ENCODE results near the gene PRG3.
"Not testable (repeated sequence)": the region's sequence is repeated elsewhere in the genome, so short reads cannot be mapped to it uniquely, and the experiment has no call there.

Gene PRG3

DNA sequence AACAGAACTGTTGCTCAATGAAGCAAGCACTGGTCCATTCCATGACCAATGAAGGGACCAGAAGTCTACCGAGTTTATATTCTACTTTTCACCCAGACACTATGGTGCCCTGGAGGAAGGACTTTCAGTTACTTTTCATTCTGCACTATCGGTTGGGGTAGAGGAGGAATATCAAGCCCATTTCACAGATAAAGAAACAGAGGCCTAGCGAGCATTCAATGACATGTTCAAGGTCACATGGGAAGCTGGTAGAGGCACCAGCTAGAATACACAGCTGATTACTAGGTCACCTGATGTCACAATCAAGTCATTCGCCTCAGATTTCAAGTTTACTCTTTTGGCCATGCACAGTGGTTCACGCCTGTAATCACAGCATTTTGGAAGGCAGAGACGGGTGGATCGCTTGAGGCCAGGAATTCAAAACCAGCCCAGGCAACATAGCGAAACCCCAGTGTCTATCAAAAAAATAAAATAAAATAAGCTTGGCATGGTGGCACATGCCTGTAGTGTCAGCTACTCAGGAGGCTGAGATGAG, 27.1 kb upstream of the PRG3 start:
- no peak for DNase-seq

DNA sequence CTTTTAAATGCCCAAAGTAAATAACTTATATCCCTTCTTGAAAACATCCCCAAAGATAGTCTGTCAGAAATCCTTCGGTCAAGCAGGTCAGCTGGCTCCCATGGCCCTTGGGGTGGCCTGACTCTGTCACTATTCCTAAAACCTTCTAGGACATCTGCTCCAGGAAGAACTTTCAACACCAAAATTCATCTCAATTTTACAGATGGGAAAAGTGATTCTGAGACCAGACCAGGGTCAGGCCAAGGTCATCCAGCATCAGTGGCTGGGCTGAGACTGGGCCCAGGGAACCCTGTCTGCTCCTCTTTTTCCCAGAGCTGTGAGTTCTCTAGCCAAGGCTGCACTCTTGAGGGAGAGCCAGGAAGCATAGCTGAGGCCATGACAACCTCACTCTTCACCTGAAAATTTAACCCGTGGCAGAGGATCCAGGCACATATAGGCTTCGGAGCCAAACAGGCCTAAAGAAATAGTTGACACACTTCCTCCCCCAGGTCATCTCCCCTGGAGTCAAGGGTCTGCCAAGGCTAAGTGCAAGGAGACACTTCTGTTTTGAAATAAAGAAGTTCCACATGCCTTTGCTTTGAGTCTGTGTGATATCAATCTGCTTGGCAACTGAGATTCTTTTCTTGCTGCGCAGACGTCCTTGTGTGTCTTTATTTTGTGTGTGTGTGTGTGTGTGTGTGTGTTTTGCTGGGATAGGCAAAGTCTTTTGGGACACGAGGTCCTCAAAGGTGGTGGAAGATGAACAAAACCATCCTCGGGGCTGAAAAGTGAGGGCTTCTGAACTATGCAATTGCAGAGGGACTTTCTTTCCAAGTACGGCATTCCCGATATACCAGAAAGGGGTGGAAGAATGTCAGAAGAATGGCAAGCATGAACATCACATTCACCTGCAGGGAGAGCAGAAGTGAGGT, 26.3 kb upstream of the PRG3 start:
- no peak for DNase-seq

DNA sequence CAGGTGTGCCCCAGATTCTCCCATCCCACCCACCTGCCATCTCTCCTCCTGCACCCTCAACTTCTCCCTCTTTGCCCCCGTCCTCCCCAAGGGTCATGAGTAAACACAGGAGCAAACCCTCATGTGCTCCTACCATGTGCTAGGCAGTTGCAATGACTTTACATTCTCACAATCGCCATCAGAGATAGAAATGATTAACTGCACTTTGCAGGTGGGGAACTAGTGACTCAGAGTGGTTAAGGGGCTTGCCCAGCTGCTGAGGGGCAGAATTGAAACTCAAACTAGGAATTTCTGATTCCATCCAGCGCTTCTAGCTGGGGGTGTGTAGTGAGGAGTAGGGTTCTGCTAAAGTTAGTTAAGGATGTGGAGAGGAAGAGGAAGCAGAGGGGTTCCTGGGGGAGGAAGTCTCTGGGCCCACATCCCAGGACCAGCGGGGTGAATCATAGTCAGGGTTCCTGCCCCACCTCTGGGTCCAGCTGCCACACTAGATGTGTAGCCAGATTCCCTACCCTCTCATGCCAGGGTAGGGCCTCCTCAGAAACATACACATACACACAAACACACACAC, 25.5 kb upstream of the PRG3 start:
- DNase-seq, result peak; percentile 58

DNA sequence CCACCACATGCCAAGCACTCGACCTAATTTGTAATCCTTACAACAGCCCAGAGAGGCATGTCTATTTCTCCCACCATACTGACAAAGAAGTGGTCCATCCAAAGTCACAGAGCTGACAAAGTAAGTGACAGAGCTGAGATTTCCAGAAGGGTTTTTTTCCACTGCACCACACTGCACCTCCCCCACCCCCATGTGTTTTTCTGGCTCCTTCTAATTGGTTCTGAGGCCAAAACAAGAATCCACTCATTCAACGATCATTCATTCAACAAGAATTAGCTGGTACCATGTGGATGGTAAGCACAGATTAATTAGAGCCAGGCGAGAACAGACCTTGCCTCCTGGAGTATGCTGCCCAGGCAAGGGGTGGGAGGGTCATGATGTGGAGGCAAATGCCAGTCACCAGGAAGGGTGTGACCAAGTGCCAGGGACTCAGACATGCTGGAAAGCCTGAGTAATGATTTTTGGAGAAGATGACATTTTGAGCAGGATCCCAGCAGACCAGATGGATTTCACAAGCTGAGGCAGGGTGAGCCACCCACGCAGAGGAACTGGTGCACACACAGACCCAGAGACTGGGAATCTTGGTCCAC, 24.4 kb upstream of the PRG3 start:
- peak; percentile 14 for DNase-seq

DNA sequence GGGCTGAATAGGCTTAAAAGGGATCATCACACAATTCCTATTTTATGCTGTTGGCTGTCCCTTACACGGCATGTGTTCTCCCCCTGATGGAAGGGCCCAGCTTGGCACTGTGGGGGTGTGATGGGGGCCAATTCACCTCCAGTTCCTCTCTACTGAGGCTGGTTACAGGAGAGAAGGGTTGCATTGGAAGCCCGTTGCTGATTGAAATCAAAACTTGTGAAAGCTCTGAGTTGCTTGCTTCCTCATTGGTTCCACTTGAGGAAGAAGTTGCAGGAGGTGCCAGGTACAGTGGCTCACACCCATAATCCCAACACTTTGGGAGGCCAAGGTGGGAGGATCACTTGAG, 22.8 kb upstream of the PRG3 start:
- DNase-seq, result peak; percentile 59

DNA sequence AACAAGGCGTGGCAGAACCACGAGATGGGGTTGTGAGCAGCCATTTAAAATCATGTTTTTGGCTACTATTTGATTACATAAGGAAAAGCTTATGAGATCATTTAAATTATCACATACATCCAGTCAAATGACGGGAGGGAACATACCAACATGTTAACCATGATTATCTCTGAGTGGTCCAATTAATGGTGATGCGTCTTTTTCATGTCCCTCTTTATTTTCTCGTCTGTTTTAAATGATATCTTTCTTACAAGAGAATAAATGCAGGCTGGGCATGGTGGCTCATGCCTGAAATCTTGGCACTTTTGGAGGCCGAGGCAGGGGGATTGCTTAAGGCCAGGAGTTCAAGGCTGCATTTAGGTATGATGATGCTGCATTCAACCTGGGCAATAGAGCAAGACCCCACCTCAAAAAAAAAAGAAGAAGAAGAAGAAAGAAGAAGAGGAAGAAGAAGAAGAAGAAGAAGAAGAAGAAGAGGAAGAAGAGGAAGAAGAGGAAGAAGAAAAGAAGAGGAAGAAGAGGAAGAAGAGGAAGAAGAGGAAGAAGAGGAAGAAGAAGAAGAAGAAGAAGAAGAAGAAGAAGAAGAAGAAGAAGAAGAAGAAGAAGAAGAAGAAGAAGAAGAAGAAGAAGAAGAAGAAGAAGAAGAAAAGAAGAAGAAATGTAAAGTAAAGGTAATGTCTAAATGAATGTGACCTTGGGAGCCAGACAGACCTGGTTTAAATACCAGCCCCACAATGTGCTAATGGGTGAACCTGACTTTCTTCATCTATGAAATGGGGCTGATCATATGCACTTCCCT, 22.3 kb upstream of the PRG3 start:
- DNase-seq, result not testable (repeated sequence)

DNA sequence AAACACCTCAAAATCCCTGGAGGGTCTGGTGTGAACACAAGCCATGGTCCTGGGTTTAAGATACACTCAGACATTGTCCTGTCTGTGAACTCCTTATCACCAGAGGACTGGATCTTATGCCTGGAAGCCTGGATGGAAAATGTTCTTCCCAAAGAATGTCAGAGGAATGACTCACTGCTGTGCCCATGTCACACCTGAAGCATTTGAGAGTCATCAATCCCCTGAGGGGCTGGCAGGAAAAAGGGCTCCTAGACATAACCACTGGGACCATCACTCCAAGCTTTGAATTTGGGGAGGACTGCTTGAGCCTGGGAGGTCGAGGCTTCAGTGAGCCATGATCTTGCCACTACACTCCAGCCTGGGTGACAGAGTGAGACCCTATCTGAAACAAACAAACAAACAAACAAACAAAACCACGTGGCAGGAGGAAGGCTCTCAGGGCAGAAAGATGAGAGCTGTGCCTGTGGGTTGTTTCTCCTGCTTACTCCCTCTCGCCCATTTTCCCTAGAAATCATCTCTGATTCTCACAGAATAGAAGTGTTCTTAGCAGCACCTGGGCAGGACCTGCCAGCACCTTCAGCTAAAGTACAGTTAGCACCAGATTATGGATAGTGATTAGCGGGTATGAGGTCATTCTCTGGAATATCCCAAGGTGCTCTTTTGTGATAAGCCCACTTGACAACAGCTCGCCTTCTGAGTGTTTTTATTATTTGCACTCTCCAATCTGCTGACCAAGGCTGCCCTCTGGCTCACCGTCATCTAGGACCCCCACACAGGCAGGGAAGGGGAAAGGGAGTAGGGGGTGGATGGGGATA, 21.4 kb upstream of the PRG3 start:
- no peak for DNase-seq

DNA sequence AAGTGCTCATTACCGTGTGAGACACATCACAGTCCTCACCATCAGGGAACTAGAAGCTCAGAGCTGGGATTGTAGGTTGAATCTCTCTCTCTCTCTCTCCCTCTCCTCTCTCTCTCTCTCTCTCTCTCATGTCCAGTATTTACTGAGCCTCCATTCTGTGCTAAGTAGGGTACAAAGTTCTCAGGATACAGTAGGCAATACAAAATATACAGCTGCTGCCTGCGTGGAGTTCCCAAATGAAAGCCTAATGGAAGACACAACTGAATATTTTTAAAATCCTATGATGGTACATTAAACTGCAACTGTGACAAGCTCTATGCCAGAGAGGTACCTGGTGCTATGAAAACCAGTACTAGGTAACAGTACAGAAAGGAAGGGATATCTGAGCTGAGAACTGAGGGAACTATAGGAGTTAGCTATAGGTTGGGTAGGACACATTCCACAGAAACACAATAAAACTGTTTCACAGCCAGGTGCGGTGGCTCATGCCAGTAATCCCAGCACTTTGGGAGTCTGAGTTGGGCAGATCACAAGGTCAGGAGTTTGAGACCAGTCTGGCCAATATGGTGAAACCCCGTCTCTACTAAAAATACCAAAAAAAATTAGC, 19.1 kb upstream of the PRG3 start:
- no peak for DNase-seq

DNA sequence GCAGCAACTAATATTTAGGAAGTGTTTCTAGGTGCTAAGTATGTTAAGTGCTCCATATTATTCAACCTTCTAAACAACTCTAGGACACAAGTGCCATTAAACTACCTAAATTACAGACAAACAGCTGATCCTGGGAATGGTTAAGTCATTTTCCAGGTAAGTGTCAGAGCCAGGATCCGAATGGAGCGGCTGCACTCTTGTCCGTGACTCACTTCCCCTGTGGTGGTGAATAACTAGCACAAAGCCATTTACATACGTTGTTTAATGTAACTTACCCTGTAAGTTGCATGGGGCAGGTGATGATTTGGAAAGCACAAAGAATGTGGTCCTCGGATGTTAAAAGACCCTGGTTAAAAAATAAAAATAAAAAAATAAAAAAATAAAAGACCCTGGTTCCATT, 18.3 kb upstream of the PRG3 start:
- no peak for DNase-seq

DNA sequence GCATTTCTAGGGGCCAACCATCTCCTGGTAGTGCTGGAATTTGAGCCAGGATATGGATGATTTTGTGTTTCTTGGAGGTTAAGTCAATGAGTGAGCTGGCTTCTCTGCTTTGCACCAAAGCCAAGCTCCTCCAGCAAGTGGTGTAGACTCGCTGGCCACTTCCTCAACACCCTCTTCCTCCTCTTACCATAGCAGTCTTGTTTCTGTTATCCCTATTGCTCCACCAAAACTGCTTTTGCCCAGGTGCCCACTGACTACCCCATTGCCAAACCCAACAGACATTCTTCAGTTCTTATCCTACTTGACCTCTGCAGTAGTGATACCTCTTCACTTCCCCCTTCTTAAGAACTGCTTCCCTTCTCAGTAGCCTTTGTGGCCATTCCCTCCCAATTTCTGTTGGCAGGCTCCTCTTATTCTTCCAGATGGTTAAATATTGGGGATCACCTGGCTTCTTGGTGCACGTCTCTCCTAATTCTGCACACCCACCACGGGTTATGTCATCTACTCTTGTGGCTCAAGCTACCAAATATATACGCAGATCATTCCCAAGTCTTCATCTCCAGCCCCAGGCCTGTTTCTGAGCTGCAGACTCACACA, 16.5 kb upstream of the PRG3 start:
- DNase-seq, result peak; percentile 99

DNA sequence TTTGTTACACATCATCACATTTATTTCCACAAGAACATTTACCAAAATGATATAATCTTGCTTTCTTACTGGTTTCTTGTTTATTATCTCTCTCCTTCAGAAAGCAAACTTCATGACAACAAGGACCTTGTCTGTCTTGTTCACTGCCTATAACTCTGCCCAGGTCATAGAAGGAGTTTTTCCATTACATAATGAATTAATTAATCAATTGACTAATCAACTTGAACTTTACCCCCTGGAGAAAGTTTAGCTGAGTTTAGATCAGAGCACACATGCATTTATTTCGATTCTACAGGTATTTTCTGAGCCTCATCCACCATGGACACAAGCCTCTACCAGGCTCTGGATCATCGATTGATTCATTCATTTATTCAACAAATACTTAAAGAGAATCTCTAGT, 15.8 kb upstream of the PRG3 start:
- DNase-seq, result no peak

DNA sequence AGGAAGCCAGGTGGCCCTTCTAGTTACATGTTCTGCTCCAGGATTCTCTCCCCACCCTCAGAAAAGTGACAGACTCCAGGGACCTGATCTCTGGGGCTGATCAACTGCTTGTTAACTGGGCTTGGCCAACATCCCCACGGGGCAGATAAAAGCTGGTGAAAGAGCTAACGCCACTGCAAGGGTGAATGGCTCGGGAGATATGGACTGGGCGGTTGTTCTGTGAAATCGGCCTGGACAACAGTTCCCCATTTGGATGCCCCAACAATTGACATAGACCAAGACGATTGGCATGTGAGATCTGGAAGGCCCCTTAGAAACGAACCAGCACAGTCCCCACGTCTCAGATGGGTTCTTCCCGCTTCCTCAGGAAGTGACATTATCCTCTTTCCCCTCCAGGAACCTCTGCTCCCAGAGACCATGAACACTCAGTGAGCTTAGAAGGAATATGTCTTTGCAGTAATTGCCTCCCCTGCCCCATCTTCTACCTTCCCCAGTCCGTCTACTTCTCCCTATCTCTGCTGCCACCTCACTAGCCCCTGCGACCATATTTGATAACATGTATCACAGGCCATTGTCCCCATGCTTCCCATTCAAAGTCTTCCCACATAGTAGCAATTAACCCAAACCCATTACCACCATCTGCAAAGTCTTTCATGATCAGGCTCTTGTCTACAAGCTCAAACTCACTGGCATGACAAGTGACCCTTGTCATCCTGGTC, 15.1 kb upstream of the PRG3 start:
- peak; percentile 76 for DNase-seq

DNA sequence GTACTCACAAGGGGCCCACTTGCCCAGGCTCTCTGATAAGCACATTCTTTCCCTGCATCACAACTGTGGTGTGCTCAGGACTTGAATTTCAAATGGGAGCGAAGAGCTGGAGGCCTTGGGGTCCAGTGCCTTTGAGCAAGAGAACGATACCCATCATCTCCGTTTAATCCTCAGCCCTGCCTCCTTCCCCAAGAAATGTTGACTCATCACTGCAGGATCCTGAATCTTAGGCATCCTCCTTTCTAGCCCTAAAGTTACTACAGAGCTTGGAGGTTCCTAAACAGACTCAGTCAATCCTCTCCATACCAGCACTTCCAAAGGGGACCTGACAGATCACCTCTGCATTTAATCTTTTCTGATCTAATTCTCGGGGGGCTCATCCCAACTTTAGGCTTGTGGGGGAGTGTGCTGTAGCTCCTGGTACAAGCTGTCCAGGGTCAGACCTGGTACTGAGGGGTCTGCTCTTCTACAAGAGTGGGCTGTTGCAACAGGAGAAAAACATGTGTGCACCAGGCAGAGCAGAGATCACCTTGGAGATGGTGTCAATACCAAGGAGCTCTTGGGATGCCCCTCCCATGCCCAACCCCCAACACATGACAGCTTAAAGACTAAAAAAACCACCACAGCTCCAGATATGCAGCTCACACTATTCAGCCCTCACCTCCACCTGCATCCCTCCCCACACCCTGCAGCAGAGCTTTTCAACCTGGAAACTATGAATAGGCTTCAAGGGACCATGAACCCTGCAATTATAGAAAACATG, 13.4 kb upstream of the PRG3 start:
- DNase-seq, result no peak

DNA sequence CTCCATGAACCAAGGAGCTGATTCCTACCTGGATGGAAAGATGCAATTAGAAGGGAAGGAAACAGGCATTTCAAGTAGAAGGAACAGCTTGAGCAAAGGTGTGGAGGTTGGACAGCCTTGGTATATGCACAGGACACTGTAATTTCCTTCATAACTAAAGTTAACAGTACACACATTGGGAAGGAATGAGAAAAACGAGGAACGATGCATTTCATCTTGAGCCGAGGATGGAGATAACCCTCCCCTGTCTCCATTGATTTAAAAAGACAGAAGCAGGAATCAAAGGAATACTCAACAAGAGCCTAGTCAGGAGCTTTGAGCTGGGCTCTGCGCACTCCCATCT, 11.8 kb upstream of the PRG3 start:
- DNase-seq, result no peak

DNA sequence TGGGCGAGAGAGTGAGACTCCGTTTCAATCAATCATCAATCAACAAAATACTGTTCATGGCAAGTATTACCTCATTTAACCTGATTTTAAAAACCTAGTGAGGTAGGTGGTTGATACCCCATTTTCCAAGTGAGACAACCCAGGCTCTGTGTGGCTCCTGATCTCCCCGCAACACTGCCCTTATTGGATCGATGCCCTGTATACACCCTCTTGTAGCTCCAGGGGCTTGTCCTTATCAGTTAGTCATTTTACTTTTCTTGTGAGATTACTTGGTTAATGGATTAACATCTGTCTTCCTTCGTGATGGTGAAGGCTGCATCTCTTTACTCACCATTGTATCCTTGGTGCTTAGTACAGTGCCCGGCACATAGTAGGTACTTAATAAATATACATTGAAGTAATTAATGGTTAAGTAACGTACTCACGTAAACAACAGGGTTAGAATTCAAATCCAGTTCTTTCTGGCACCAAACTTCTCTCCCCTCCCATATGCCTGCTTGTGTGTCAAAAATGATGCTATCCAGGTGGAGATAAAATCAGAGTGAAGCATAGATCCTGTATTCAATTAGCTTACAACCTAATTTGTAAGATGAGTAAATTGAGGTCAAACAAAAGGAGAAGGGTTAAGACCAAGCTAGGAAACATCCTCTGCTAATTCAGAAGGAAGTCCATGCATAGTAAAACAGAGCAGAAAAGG, 11.3 kb upstream of the PRG3 start:
- no peak for DNase-seq

DNA sequence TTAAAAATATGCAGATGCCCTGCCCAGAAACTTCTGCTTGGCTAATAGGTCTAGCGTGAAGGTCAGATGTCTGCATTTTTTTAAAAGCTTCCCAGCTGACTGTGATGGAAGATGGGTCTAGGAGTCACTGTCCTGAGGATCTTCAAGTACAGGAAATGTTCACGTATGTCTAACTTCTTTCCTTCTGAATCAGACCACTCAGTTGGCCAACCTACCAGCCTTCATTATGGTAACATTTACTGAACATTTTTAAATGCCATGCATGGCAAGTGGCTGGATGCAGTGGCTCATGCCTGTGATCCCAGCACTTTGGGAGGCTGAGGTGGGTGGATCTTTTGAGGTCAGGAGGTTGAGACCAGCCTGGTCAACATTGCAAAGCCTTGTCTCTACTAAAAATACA, 10.6 kb upstream of the PRG3 start:
- DNase-seq, result no peak

DNA sequence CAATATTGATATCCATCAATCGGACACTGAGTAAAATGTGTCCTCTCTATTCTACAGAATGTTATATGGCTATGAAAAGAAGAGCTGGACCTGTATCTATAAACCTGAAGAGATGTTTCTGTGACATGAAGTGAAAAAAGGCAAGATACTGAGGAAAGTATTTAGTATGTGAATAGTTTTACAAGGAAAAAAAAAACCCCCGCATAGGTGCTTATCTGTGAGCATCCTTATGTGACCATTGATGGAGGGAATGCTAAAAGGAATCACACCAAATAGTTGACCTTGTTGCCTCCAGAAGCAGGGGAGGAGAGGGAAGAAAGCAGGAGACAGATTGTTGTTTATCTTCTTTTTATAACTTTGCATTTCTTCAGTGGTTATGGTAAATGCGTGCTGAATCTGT, 10.2 kb upstream of the PRG3 start:
- DNase-seq, result no peak

DNA sequence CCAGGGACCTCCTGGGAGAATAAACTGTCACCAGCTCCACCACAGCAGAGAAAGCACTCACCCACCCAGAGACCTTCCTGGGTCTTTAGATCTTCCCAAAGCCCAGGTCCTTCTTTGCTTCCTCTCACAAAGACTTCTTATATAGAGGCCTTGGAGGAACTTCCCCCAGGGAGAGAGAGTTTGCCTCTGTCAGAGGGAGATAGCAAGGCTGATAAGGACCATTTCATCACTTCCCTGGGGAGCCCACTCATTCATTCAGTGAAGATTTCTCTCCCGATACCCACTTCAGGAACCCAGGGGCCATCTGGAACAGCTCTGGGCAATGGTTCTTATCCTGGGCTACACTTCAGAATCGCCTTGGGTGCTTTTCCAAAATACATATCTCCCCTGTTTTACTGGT, 9.6 kb upstream of the PRG3 start, which contains the start of gene PRG2:
PRG2 (minus strand) TSS at position 116 of the 400 bp plus-strand sequence. CDS start 706 bp downstream, outside the sequence.
- DNase-seq, result peak; percentile 91

DNA sequence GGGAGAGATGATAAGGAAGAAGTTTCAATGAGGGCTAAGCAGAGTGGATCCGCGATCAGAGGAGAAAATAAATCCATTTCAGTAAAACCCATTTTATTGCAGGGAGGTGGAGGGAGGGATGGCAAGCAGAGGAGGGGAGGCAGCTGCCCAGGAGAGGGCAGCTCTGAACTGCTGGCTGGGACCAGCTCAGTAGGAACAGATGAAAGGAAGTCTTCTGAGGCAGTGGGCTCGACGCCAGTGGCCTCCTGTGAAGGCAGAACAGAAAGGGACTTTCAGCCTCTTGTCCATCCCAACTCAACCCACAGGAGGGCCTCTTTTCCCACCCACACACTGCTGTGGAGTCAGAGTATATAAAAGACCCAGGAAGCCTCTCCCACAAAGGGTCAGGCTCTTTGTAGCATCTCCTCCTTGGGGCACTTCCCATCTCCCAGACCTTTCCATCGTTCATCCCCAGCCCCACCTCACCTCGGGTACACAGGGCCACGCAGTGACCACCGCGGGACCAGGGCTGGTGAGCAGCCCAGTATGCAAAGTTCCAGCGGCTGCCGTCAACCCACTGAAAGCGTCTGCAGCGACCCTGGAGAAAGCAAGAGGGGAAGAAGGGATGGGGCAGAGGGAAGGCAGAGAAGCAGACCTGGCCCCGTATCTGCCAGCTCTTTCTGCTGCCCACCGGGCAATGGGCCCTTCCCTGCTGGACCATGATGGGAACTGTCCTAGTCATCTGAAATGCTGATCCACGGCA, 6.5 kb upstream of the PRG3 start:
- DNase-seq, result peak; percentile 60
